ENCODE data around the gene ARL6IP4.

The ARL6IP4 gene

GRCh38 chr12:122989225-122989839 lies 8.9 kb downstream of the ARL6IP4 start:
- H3K36me3 ChIP-seq (ENCODE audit: control insufficient read depth, low read depth, low read length): no peaks in the 10 kb centered on the region
- H3K4me3 ChIP-seq (ENCODE audit: low read length): no peak overlapping the region
- H3K9ac ChIP-seq (ENCODE audit: low read length): no peak overlapping the region
- no peaks in the 10 kb centered on the region for H3K27me3 ChIP-seq (ENCODE audit: control insufficient read depth, insufficient read depth, low read length)
- H3K4me1 ChIP-seq (ENCODE audit: control insufficient read depth, low read depth, low read length): no peaks in the 10 kb centered on the region
- no peak overlapping the region for H3K27ac ChIP-seq (ENCODE audit: low read length)
- no peaks in the 10 kb centered on the region for H3K9me3 ChIP-seq (ENCODE audit: control insufficient read depth, low read depth, low read length)

DNA sequence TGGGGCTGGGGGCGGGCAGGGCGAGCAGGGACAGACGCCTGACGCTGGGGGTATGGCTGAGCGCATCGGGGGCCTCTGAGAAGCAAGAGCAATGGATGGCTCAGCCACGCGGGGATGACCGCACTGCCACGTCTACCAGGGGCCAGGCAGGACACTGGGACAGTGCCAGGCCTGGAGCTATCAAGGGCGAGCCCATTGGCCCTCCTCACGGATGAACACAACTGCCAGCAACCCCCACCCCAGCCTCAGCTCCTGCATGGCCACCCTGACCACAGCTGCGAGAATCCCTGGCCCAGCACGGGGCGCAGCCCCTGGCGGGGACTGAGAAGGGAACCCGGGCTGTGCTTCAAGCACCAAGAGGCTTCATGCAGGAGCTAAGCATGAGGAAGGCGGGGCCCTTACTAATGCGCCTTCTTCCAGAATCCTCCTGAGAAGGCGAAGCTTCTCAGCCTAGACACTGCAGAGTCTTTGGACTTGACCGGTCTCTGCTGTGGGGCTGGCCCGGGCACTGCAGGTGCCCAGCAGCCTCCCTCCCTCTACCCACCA lies 9.5 kb downstream of the ARL6IP4 start:
- Histone ChIP-seq H3K9me3 (ENCODE audit: control insufficient read depth, low read depth, low read length) (no peaks in the 10 kb centered on the region), H3K9ac (ENCODE audit: low read length) (no peak overlapping the region), H3K27me3 (ENCODE audit: control insufficient read depth, insufficient read depth, low read length) (no peaks in the 10 kb centered on the region), H3K36me3 (ENCODE audit: control insufficient read depth, low read depth, low read length) (no peaks in the 10 kb centered on the region), H3K4me3 (ENCODE audit: low read length) (no peak overlapping the region), H3K4me1 (ENCODE audit: control insufficient read depth, low read depth, low read length) (no peaks in the 10 kb centered on the region), H3K27ac (ENCODE audit: low read length) (no peak overlapping the region)

GRCh38 chr12:122990561-122990960 lies 10.1 kb downstream of the ARL6IP4 start:
- H3K9ac ChIP-seq (ENCODE audit: low read length): no peak overlapping the region
- H3K36me3 ChIP-seq (ENCODE audit: control insufficient read depth, low read depth, low read length): no peaks in the 10 kb centered on the region
- no peaks in the 10 kb centered on the region for H3K27me3 ChIP-seq (ENCODE audit: control insufficient read depth, insufficient read depth, low read length)
- no peak overlapping the region for H3K27ac ChIP-seq (ENCODE audit: low read length)
- no peaks in the 10 kb centered on the region for H3K4me1 ChIP-seq (ENCODE audit: control insufficient read depth, low read depth, low read length)
- H3K9me3 ChIP-seq (ENCODE audit: control insufficient read depth, low read depth, low read length): no peaks in the 10 kb centered on the region
- H3K4me3 ChIP-seq (ENCODE audit: low read length): no peak overlapping the region

- H3K27me3 ChIP-seq (ENCODE audit: control insufficient read depth, insufficient read depth, low read length): no peaks in the 10 kb centered on the region
- H3K4me1 ChIP-seq (ENCODE audit: control insufficient read depth, low read depth, low read length): no peaks in the 10 kb centered on the region
- H3K9me3 ChIP-seq (ENCODE audit: control insufficient read depth, low read depth, low read length): no peaks in the 10 kb centered on the region
- H3K27ac ChIP-seq (ENCODE audit: low read length): no peak overlapping the region
- no peaks in the 10 kb centered on the region for H3K36me3 ChIP-seq (ENCODE audit: control insufficient read depth, low read depth, low read length)
- no peak overlapping the region for H3K9ac ChIP-seq (ENCODE audit: low read length)
- H3K4me3 ChIP-seq (ENCODE audit: low read length): no peak overlapping the region
Measured at GRCh38 chr12:122990961-122991622, 10.6 kb downstream of the ARL6IP4 start.

GRCh38 chr12:122991623-122992275 lies 11.3 kb downstream of the ARL6IP4 start:
- H3K27ac ChIP-seq (ENCODE audit: low read length): no peak overlapping the region
- no peak overlapping the region for H3K9ac ChIP-seq (ENCODE audit: low read length)
- no peak overlapping the region for H3K4me3 ChIP-seq (ENCODE audit: low read length)
- no peaks in the 10 kb centered on the region for H3K36me3 ChIP-seq (ENCODE audit: control insufficient read depth, low read depth, low read length)
- no peaks in the 10 kb centered on the region for H3K27me3 ChIP-seq (ENCODE audit: control insufficient read depth, insufficient read depth, low read length)
- H3K9me3 ChIP-seq (ENCODE audit: control insufficient read depth, low read depth, low read length): no peaks in the 10 kb centered on the region
- no peaks in the 10 kb centered on the region for H3K4me1 ChIP-seq (ENCODE audit: control insufficient read depth, low read depth, low read length)

- H3K4me1 ChIP-seq (ENCODE audit: control insufficient read depth, low read depth, low read length): no peaks in the 10 kb centered on the region
- no peaks in the 10 kb centered on the region for H3K36me3 ChIP-seq (ENCODE audit: control insufficient read depth, low read depth, low read length)
- H3K9ac ChIP-seq (ENCODE audit: low read length): no peak overlapping the region
- H3K4me3 ChIP-seq (ENCODE audit: low read length): no peak overlapping the region
- H3K27ac ChIP-seq (ENCODE audit: low read length): no peak overlapping the region
- no peaks in the 10 kb centered on the region for H3K27me3 ChIP-seq (ENCODE audit: control insufficient read depth, insufficient read depth, low read length)
- no peaks in the 10 kb centered on the region for H3K9me3 ChIP-seq (ENCODE audit: control insufficient read depth, low read depth, low read length)
Measured at GRCh38 chr12:122992386-122992785, 11.9 kb downstream of the ARL6IP4 start.

DNA sequence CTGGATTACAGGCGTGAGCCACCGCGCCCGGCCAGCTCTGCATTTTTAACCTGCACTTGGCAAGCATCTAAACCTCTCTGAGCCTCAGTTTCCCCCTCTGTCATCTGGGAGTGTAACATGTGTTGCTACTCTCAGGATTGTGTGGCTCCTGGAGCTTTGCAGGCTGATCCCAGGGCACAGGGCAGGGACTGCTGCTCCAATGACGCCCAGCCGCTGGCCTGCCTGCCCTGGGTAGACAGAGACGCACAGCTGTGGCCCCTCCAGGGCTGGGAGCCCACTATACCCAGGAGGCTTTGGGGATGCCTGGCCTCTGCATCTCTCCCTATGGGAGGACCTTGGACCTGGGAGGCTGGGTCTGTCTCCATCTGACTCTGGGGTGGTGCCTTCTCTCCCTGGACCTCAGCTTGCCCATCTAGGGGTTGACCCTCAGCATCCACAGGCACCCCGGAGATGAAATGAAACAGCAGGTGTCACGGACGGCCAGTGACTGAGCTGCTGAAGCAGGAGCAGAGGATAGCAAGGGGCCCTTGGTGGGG lies 13.7 kb downstream of the ARL6IP4 start:
- no peak overlapping the region for H3K27ac ChIP-seq (ENCODE audit: low read length)
- H3K4me3 ChIP-seq (ENCODE audit: low read length): no peak overlapping the region
- H3K9ac ChIP-seq (ENCODE audit: low read length): no peak overlapping the region
- no peaks in the 10 kb centered on the region for H3K27me3 ChIP-seq (ENCODE audit: control insufficient read depth, insufficient read depth, low read length)
- H3K36me3 ChIP-seq (ENCODE audit: control insufficient read depth, low read depth, low read length): no peaks in the 10 kb centered on the region
- no peaks in the 10 kb centered on the region for H3K9me3 ChIP-seq (ENCODE audit: control insufficient read depth, low read depth, low read length)
- no peaks in the 10 kb centered on the region for H3K4me1 ChIP-seq (ENCODE audit: control insufficient read depth, low read depth, low read length)

DNA sequence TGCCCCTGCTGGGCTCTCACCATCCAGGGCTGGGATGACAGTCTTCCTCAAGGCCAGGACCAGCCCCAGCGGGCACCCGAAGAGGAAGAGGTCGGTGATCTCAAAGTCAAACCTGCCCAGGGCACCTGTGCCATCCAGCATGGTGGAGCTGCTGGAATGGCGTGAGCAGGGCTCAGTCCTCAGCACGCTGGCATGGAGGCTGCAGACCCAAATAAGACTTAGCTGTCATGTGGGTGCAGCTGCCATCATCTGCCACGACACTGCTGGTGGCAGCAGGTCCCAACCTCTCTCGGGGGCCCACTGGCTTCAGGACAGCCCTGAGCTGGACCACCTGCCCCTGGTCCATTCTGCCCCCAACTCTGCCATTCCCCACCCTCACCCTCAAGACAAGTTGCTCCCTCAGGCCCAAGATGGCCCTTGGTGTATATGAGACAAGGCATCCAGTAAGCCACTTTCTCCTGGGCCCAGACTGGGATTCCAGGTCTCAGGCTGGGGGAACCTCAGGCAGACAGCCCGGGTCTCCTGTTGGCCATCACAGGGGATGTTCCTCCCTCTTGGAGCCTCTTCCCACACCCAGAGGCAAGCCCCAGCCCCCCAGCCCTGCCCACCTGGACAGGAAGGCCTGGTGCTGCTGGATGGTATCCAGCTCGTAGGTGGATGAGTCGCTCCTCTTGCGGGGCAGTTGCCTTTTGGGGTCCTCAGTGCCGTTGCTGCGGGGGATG lies 14.5 kb downstream of the ARL6IP4 start:
- H3K9me3 ChIP-seq (ENCODE audit: control insufficient read depth, low read depth, low read length): no peaks in the 10 kb centered on the region
- no peak overlapping the region for H3K27ac ChIP-seq (ENCODE audit: low read length)
- no peaks in the 10 kb centered on the region for H3K27me3 ChIP-seq (ENCODE audit: control insufficient read depth, insufficient read depth, low read length)
- no peak overlapping the region for H3K9ac ChIP-seq (ENCODE audit: low read length)
- H3K4me1 ChIP-seq (ENCODE audit: control insufficient read depth, low read depth, low read length): no peaks in the 10 kb centered on the region
- H3K36me3 ChIP-seq (ENCODE audit: control insufficient read depth, low read depth, low read length): no peaks in the 10 kb centered on the region
- H3K4me3 ChIP-seq (ENCODE audit: low read length): no peak overlapping the region

- Histone ChIP-seq H3K27me3 (ENCODE audit: control insufficient read depth, insufficient read depth, low read length) (no peaks in the 10 kb centered on the region), H3K27ac (ENCODE audit: low read length) (no peak overlapping the region), H3K4me1 (ENCODE audit: control insufficient read depth, low read depth, low read length) (no peaks in the 10 kb centered on the region), H3K36me3 (ENCODE audit: control insufficient read depth, low read depth, low read length) (no peaks in the 10 kb centered on the region), H3K9ac (ENCODE audit: low read length) (no peak overlapping the region), H3K9me3 (ENCODE audit: control insufficient read depth, low read depth, low read length) (no peaks in the 10 kb centered on the region), H3K4me3 (ENCODE audit: low read length) (no peak overlapping the region)
Measured at GRCh38 chr12:122995503-122996187, 15.2 kb downstream of the ARL6IP4 start.

- no peak overlapping the region for H3K4me3 ChIP-seq (ENCODE audit: low read length)
- H3K27me3 ChIP-seq (ENCODE audit: control insufficient read depth, insufficient read depth, low read length): no peaks in the 10 kb centered on the region
- H3K27ac ChIP-seq (ENCODE audit: low read length): no peak overlapping the region
- no peak overlapping the region for H3K9ac ChIP-seq (ENCODE audit: low read length)
- no peaks in the 10 kb centered on the region for H3K4me1 ChIP-seq (ENCODE audit: control insufficient read depth, low read depth, low read length)
- no peaks in the 10 kb centered on the region for H3K9me3 ChIP-seq (ENCODE audit: control insufficient read depth, low read depth, low read length)
- no peaks in the 10 kb centered on the region for H3K36me3 ChIP-seq (ENCODE audit: control insufficient read depth, low read depth, low read length)
Measured at GRCh38 chr12:122996188-122996601, 15.7 kb downstream of the ARL6IP4 start.

Measured in iPS-18a (cell line).